Measurements from ENCODE around the gene BIRC2.

The BIRC2 gene

GRCh38 chr11:102346456-102346747 is 612 bp upstream of the BIRC2 start:
- peak overlapping the region; percentile 88 for H3K4me3 ChIP-seq (ENCODE audit: low read depth, low read length)
- H3K27ac ChIP-seq (ENCODE audit: extremely low read depth, low read depth, low read length): peak overlapping the region; percentile 82
- POLR2A ChIA-PET: no interaction called here
- no peaks in the 10 kb centered on the region for H3K4me1 ChIP-seq (ENCODE audit: control insufficient read depth, insufficient read depth, low read length)
- CTCF ChIA-PET: interaction anchor here (0.7 kb wide), 1 partner anchor 204 kb away, joined by 5 read pairs; no protein-coding TSS in a partner anchor
- no peaks in the 10 kb centered on the region for H3K9me3 ChIP-seq (ENCODE audit: control insufficient read depth, insufficient read depth, low read depth, low read length)
- TF ChIP-seq ZNF292 (tag by site-specific recombination; IDR thresholded peaks at IDR 0.05; ENCODE audit: borderline replicate concordance, low read depth): no peak
- peak; percentile 41; the same call in 1 of the 2 replicates for TF ChIP-seq SCRT2 (tag by site-specific recombination; IDR thresholded peaks at IDR 0.05)
- peaks cover 0 to 20% of the 10 kb centered on the region in 2 experiments; a peak in 2 of 3 replicates for H3K36me3 ChIP-seq (ENCODE audit: control insufficient read depth in 2 of 2, insufficient read depth in 1 of 2, low read length in 2 of 2)

- Histone ChIP-seq H3K4me1 (ENCODE audit: control insufficient read depth, insufficient read depth, low read length) (no peaks in the 10 kb centered on the region), H3K27ac (ENCODE audit: extremely low read depth, low read depth, low read length) (peak overlapping the region; percentile 82), H3K36me3 (ENCODE audit: control insufficient read depth in 2 of 2, insufficient read depth in 1 of 2, low read length in 2 of 2) (peaks cover 0 to 23% of the 10 kb centered on the region in 2 experiments; a peak in 2 of 3 replicates), H3K9me3 (ENCODE audit: control insufficient read depth, insufficient read depth, low read depth, low read length) (no peaks in the 10 kb centered on the region), H3K4me3 (ENCODE audit: low read depth, low read length) (peak overlapping the region; percentile 88)
- POLR2A ChIA-PET: interaction anchor here (1.0 kb wide), 1 partner anchor 19 kb away, joined by 4 read pairs; no protein-coding TSS in a partner anchor
- peak; percentile 71 for TF ChIP-seq TRIM28 (IDR thresholded peaks at IDR 0.05; ENCODE audit: borderline replicate concordance, low read length)
- no peak for TF ChIP-seq ZNF37A (tag by site-specific recombination; IDR thresholded peaks at IDR 0.05)
- TF ChIP-seq ZNF600 (tag by site-specific recombination; IDR thresholded peaks at IDR 0.05): peak; percentile 44; the same call in 1 of the 2 replicates
- TF ChIP-seq ZBTB20 (tag by site-specific recombination; IDR thresholded peaks at IDR 0.05): peak; percentile 11; the same call in 1 of the 2 replicates
- CTCF ChIA-PET: interaction anchor here (1.5 kb wide), 1 partner anchor 148 kb away, joined by 3 read pairs; no protein-coding TSS in a partner anchor
Measured at GRCh38 chr11:102347462-102348370, 702 bp downstream of the BIRC2 start.

- peaks cover 0 to 57% of the 10 kb centered on the region in 2 experiments; a peak in 2 of 3 replicates for H3K36me3 ChIP-seq (ENCODE audit: control insufficient read depth in 2 of 2, insufficient read depth in 1 of 2, low read length in 2 of 2)
- H3K9me3 ChIP-seq (ENCODE audit: control insufficient read depth, insufficient read depth, low read depth, low read length): no peaks in the 10 kb centered on the region
- CTCF ChIA-PET: no interaction called here
- H3K4me3 ChIP-seq (ENCODE audit: low read depth, low read length): no peak overlapping the region
- no peak overlapping the region for H3K27ac ChIP-seq (ENCODE audit: extremely low read depth, low read depth, low read length)
- H3K4me1 ChIP-seq (ENCODE audit: control insufficient read depth, insufficient read depth, low read length): no peaks in the 10 kb centered on the region
- POLR2A ChIA-PET: no interaction called here
- no peak for TF ChIP-seq ZNF791 (tag by site-specific recombination; IDR thresholded peaks at IDR 0.05)
- no peak for TF ChIP-seq ZNF211 (tag by site-specific recombination; IDR thresholded peaks at IDR 0.05; ENCODE audit: low read depth)
- TF ChIP-seq EGR2 (tag by site-specific recombination; IDR thresholded peaks at IDR 0.05; ENCODE audit: low read depth): peak; percentile 82
- no peak for TF ChIP-seq ZNF518A (tag by site-specific recombination; conservative IDR thresholded peaks at IDR 0.05; ENCODE audit: low read depth)
- TF ChIP-seq ZNF184 (tag by site-specific recombination; IDR thresholded peaks at IDR 0.05): no peak
- TF ChIP-seq ATF2 (tag by site-specific recombination; IDR thresholded peaks at IDR 0.05; ENCODE audit: low read depth): peak; percentile 48; the same call in 1 of the 2 replicates
- no peak for TF ChIP-seq GLI4 (tag by site-specific recombination; IDR thresholded peaks at IDR 0.05)
- TF ChIP-seq GFI1B (tag by site-specific recombination; IDR thresholded peaks at IDR 0.05): no peak
- TF ChIP-seq ZNF645 (tag by site-specific recombination; IDR thresholded peaks at IDR 0.05): no peak
- TF ChIP-seq ZNF18 (tag by site-specific recombination; IDR thresholded peaks at IDR 0.05): no peak
- no peak for TF ChIP-seq ZBTB20 (tag by site-specific recombination; IDR thresholded peaks at IDR 0.05)
- no peak for TF ChIP-seq ZNF239 (tag by site-specific recombination; IDR thresholded peaks at IDR 0.05)
- TF ChIP-seq ZNF513 (tag by site-specific recombination; IDR thresholded peaks at IDR 0.05): peak; percentile 62
Measured at GRCh38 chr11:102357116-102357515, 10.1 kb downstream of the BIRC2 start.
